ENCODE measurements around the gene UGT1A8.

- TF ChIP-seq SPI1 (IDR thresholded peaks at IDR 0.05; ENCODE audit: borderline replicate concordance, low read depth) (no peak), CTCF (IDR thresholded peaks at IDR 0.05; ENCODE audit: insufficient read depth, low read length) (no peak), POLR2AphosphoS5 (IDR thresholded peaks at IDR 0.05; ENCODE audit: low read depth) (no peak)
Observed at GRCh38 chr2:233706720-233707119, 89.3 kb downstream of the UGT1A8 start.

Data from HL-60 (cell line).